Muscle of leg (tissue), 11 donors: ENCODE data around the gene FOXN3. TPM values are rescaled to one million over a fixed set of nuclear protein-coding genes. Genes with fewer than 3 reads are reported as not detected.

ENCODE experiments used
- DNase-seq: peaks from one replicate; pipeline ENCODE4 v3.0.0; 2013
- H3K27ac ChIP-seq: one replicate; pipeline ENCODE4 v1.5.1; 2013; ENCODE audit warnings: mild to moderate bottlenecking, low read length, control low read depth
- H3K27me3 ChIP-seq: one replicate; pipeline ENCODE4 v1.6.1; 2013; ENCODE audit warnings: low read length; ENCODE audit not compliant: control insufficient read depth, insufficient read depth
- H3K36me3 ChIP-seq: one replicate; pipeline ENCODE4 v1.6.1; 2013; ENCODE audit warnings: low read length; ENCODE audit not compliant: control insufficient read depth, insufficient read depth
- H3K4me1 ChIP-seq: one replicate; pipeline ENCODE4 v1.6.1; 2013; ENCODE audit warnings: low read length; ENCODE audit not compliant: control insufficient read depth, insufficient read depth
- H3K4me3 ChIP-seq: one replicate; pipeline ENCODE4 v1.5.1; 2013; ENCODE audit warnings: low read length, control low read depth
- H3K9me3 ChIP-seq: replicated peaks from 2 replicates; pipeline ENCODE4 v1.6.1; 2013; ENCODE audit warnings: low read depth, low read length; ENCODE audit not compliant: control insufficient read depth
- WGBS: methylation state at CpG from one replicate; pipeline ENCODE4 v1.1.5; 2013; ENCODE audit warnings: missing lambda C conversion rate; ENCODE audit not compliant: insufficient coverage; 5-methylcytosine and 5-hydroxymethylcytosine counted together
- polyA plus RNA-seq, 8 donors: library from polyadenylated mRNA; unstranded; fragments of 120-200 nt; gene quantifications; one replicate each; pipeline versions ENCODE4 v1.2.1 to v1.2.3, GENCODE V29; 2013; ENCODE audit warnings: inconsistent platforms in 1 of 8, low replicate concordance in 1 of 8; ENCODE audit not compliant: insufficient read length in 8 of 8, insufficient read depth in 1 of 8
- total RNA-seq: library from RNA; stranded (reverse); fragments of 120-200 nt; gene quantifications from one replicate; pipeline ENCODE4 v1.2.4, GENCODE V29; 2013

FOXN3 gene
- total and polyA plus RNA-seq, 9 donors = 43.4 to 79.2 (median 64.0) TPM

DNA sequence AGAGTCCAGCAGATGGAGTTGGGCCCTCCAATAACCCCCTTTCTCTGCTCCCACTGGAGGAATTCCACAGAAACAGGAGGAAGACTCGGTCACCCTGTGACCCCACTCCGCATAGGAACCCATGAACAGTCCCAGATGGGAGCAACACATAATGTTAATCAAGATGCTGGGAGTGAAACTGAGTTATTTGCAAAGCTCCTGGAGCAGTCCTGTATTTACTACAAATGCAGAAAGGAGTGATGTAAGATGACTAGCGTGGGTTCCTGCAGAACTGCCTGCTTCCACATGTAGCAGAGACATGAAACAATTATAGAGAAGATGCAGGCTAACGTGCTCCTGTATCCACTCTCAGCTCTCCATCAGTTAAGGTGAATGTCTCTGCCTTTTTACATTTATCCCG, 274.7 kb downstream of the FOXN3 start:
- Histone ChIP-seq H3K9me3 (no peaks in the 10 kb centered on the region), H3K27ac (no peak overlapping the region), H3K4me3 (no peak overlapping the region), H3K36me3 (no peaks in the 10 kb centered on the region), H3K27me3 (no peaks in the 10 kb centered on the region), H3K4me1 (no peaks in the 10 kb centered on the region)
- WGBS = 77% methylated on average over 2 of the region's 5 CpGs
- no peak for DNase-seq

- Histone ChIP-seq H3K4me3 (no peak overlapping the region), H3K9me3 (peaks cover 3% of the 10 kb centered on the region), H3K27ac (no peak overlapping the region), H3K4me1 (no peaks in the 10 kb centered on the region), H3K27me3 (no peaks in the 10 kb centered on the region), H3K36me3 (no peaks in the 10 kb centered on the region)
- DNase-seq = no peak
- no CpG with 5 or more reads among the region's 3 CpGs for WGBS
Measured at GRCh38 chr14:89141862-89142261, 275.2 kb downstream of the FOXN3 start.

- H3K27me3 ChIP-seq = no peaks in the 10 kb centered on the region
- H3K9me3 ChIP-seq = peaks cover 3% of the 10 kb centered on the region
- DNase-seq = no peak
- no peaks in the 10 kb centered on the region for H3K36me3 ChIP-seq
- 50% methylated on average over 1 of the region's 5 CpGs for WGBS
- no peaks in the 10 kb centered on the region for H3K4me1 ChIP-seq
- H3K27ac ChIP-seq = no peak overlapping the region
- no peak overlapping the region for H3K4me3 ChIP-seq
Measured at GRCh38 chr14:89140326-89140725, 276.7 kb downstream of the FOXN3 start.

- 50% methylated on average over 9 of the region's 14 CpGs for WGBS
- H3K27me3 ChIP-seq = no peaks in the 10 kb centered on the region
- no peak overlapping the region for H3K27ac ChIP-seq
- H3K4me3 ChIP-seq = no peak overlapping the region
- no peaks in the 10 kb centered on the region for H3K4me1 ChIP-seq
- H3K36me3 ChIP-seq = no peaks in the 10 kb centered on the region
- H3K9me3 ChIP-seq = peaks cover 3% of the 10 kb centered on the region
- DNase-seq = no peak
Measured at GRCh38 chr14:89139404-89140247, 277.4 kb downstream of the FOXN3 start.

DNA sequence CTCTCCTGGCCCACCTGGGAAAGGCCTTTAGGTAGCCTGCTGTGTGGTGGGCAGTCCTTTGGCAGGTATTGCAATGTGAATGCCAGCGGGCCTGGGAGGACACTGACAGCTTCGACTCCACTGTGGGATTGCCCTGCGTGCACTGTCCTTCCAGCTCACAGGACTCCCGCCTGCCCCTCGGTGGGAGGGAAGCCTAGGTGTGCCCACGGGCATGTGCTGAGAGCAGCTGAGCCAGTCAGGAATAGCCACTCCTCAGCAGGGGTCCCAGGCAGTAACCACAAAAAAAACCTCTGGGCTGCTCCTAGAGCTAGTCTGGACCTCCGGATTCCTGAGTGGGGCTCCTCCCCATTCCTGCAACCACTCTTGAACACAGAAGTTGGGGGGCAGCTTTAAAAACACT, 278.2 kb downstream of the FOXN3 start:
- no peaks in the 10 kb centered on the region for H3K27me3 ChIP-seq
- 91% methylated on average over 6 of the region's 7 CpGs for WGBS
- H3K9me3 ChIP-seq = peaks cover 3% of the 10 kb centered on the region

DNA sequence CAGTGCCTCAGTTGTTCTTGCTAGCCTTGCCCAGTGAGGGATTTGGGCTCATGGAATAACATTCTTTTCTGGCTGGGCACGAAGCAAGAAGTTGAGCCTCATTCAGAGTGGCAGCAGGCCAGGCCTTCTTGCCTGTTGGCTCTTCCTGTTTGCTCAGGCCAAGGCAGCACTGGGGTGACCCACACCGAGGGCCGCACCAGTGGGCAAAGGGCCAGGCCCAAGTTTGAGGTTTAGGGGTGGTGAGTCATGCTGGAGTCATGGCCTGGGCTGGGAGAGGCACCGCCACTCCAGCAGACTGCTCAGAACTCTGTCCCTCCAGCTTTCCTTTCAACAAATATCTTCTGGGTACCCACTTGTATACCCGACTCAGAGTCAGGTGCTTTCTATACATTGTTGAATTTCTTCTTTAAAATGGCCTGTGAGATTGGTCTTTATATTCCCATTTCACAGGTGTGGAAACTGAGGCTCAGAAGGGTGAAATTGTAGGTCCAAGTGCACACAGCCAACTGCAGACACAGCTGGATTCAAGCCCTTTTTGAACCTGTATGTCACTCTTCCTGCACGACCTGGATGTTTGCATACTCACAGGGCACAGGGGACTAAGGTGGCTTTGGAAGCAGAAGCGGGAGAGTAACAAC, 279.4 kb downstream of the FOXN3 start:
- H3K4me3 ChIP-seq = no peak overlapping the region
- no peak for DNase-seq
- H3K9me3 ChIP-seq = peaks cover 3% of the 10 kb centered on the region
- no peaks in the 10 kb centered on the region for H3K36me3 ChIP-seq
- H3K4me1 ChIP-seq = no peaks in the 10 kb centered on the region
- H3K27ac ChIP-seq = no peak overlapping the region
- no peaks in the 10 kb centered on the region for H3K27me3 ChIP-seq
- WGBS = 78% methylated on average over 1 of the region's 7 CpGs

More for the DNA sequence above, 278.2 kb downstream of the FOXN3 start:
- no peaks in the 10 kb centered on the region for H3K4me1 ChIP-seq
- H3K27ac ChIP-seq = no peak overlapping the region
- no peak overlapping the region for H3K4me3 ChIP-seq
- no peak for DNase-seq
- no peaks in the 10 kb centered on the region for H3K36me3 ChIP-seq

DNA sequence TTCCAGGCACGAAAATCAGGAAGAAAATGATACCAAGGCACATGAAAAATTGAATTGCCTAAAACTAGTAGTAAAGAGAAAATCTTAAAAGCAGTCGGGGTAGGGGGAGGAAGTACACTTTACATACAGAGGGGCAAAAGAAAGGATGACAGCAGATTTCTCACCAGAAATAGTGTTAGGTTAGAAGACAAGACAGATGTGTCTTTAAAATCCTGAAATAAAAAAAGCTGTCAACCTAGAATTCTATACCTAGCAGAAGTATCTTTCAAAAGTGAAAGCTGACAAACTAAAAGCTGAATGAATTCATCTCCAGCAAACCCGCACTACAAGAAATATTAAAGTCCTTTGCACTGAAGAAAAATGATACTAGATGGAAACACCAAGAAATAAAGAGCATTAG, 280.4 kb downstream of the FOXN3 start:
- H3K4me3 ChIP-seq = no peak overlapping the region
- no peaks in the 10 kb centered on the region for H3K27me3 ChIP-seq
- WGBS = 71% methylated on average over 1 of the region's 3 CpGs
- DNase-seq = no peak
- H3K9me3 ChIP-seq = peaks cover 3% of the 10 kb centered on the region
- H3K36me3 ChIP-seq = no peaks in the 10 kb centered on the region
- H3K27ac ChIP-seq = no peak overlapping the region
- no peaks in the 10 kb centered on the region for H3K4me1 ChIP-seq

- 91% methylated on average over 1 of the region's 2 CpGs for WGBS
- Histone ChIP-seq H3K4me3 (no peak overlapping the region), H3K27me3 (no peaks in the 10 kb centered on the region), H3K27ac (no peak overlapping the region), H3K4me1 (no peaks in the 10 kb centered on the region), H3K36me3 (no peaks in the 10 kb centered on the region), H3K9me3 (peaks cover 3% of the 10 kb centered on the region)
- no peak for DNase-seq
Measured at GRCh38 chr14:89134640-89135039, 282.4 kb downstream of the FOXN3 start.

GRCh38 chr14:89131004-89131750, 285.9 kb downstream of the FOXN3 start:
- H3K27me3 ChIP-seq = no peaks in the 10 kb centered on the region
- DNase-seq = no peak
- no peaks in the 10 kb centered on the region for H3K9me3 ChIP-seq
- 83% methylated on average over 1 of the region's 6 CpGs for WGBS
- H3K36me3 ChIP-seq = no peaks in the 10 kb centered on the region
- no peak overlapping the region for H3K4me3 ChIP-seq
- H3K27ac ChIP-seq = no peak overlapping the region
- H3K4me1 ChIP-seq = no peaks in the 10 kb centered on the region

DNA sequence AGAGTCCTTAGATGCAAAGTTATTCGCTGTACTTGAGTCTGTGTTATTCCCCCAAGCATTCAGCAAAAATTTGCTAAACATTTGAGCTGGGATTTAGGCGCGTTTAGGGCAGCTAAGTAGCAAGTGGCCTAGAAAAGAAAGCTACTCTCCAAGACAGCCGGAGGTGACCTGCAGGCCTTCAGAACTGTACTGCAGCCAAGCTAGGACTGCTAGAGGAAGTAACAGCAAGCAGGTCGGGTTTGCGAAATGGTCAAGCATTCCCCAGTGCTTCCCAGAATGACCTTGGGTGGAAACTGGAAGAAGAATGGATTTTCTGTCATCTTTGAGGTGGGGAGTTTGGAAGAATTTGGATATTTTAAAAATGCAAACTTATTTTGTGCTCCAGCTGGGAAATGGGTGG, 287.5 kb downstream of the FOXN3 start:
- peak; percentile 33 for DNase-seq
- no peaks in the 10 kb centered on the region for H3K27me3 ChIP-seq
- 61% methylated on average over 6 of the region's 6 CpGs for WGBS

More for the DNA sequence above, 287.5 kb downstream of the FOXN3 start:
- Histone ChIP-seq H3K4me1 (no peaks in the 10 kb centered on the region), H3K4me3 (no peak overlapping the region), H3K9me3 (no peaks in the 10 kb centered on the region), H3K36me3 (no peaks in the 10 kb centered on the region), H3K27ac (no peak overlapping the region)
